Measurements from ENCODE around the gene TSEN34. TPM values are rescaled to one million over a fixed set of nuclear protein-coding genes. Genes with fewer than 3 reads are reported as not detected.

TSEN34 gene
- total RNA-seq, 1 donor from 2014 or later, result 54.9 TPM

- no peak for DNase-seq (ENCODE audit: low spot score in 2 of 2)
- Histone ChIP-seq H3K36me3 (peaks cover 94 to 96% of the 10 kb centered on the region in 2 donors), H3K27ac (no peak overlapping the region), H3K9me3 (no peaks in the 10 kb centered on the region), H3K4me1 (no peaks in the 10 kb centered on the region), H3K27me3 (no peaks in the 10 kb centered on the region), H3K4me3 (no peak overlapping the region)
- intact Hi-C loops (cut with DNase I), result no loop called here
- no peak for TF ChIP-seq CTCF (IDR thresholded peaks at IDR 0.05)
Measured at GRCh38 chr19:54148158-54148557, 43.0 kb upstream of the TSEN34 start.

GRCh38 chr19:54149021-54149812 lies 41.9 kb upstream of the TSEN34 start:
- no peak for DNase-seq (ENCODE audit: low spot score in 2 of 2)
- H3K9me3 ChIP-seq, result no peaks in the 10 kb centered on the region
- H3K36me3 ChIP-seq, result peaks cover 94 to 96% of the 10 kb centered on the region in 2 donors
- no peak overlapping the region for H3K4me3 ChIP-seq
- H3K4me1 ChIP-seq, result no peaks in the 10 kb centered on the region
- intact Hi-C loops (cut with DNase I), result no loop called here
- no peak for TF ChIP-seq CTCF (IDR thresholded peaks at IDR 0.05)
- H3K27me3 ChIP-seq, result no peaks in the 10 kb centered on the region
- no peak overlapping the region for H3K27ac ChIP-seq

DNA sequence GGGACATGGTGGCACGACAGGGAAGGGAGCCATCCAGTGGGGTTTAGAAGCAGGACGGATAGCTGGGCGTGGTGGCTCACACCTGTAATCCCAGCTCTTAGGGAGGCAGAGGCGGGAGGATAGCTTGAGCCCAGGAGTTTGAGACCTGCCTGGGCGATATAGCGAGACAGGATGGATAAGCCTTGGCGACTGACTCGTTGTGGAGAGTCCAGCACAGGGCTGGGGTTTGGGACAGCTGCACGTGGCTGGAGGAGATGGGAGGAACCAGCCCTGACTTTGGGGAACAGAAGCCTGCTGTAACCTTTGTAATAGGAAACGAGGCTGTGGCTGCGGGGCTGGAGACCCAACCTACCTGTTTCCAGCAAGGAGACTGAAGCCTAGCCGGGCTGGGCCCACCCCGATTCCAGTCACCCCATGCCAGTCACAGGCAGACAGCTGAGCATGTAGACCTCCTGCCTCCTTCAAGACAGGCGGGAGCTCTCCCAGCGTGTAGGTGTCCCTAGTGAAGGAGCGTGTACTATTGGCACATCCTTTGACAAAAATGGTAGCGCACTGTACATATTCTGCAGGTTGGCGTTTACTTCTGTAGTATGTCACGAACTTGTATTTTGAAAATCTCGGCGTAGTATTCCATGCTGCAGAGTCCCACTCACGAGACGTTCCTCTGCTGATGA lies 39.6 kb upstream of the TSEN34 start:
- H3K4me1 ChIP-seq, result no peaks in the 10 kb centered on the region
- intact Hi-C loops (cut with DNase I), result no loop called here
- no peak overlapping the region for H3K27ac ChIP-seq
- H3K36me3 ChIP-seq, result peaks cover 94 to 96% of the 10 kb centered on the region in 2 donors
- no peaks in the 10 kb centered on the region for H3K27me3 ChIP-seq
- no peak for TF ChIP-seq CTCF (IDR thresholded peaks at IDR 0.05)
- no peak overlapping the region for H3K4me3 ChIP-seq
- no peaks in the 10 kb centered on the region for H3K9me3 ChIP-seq
- DNase-seq (ENCODE audit: low spot score in 2 of 2), result no peak

DNA sequence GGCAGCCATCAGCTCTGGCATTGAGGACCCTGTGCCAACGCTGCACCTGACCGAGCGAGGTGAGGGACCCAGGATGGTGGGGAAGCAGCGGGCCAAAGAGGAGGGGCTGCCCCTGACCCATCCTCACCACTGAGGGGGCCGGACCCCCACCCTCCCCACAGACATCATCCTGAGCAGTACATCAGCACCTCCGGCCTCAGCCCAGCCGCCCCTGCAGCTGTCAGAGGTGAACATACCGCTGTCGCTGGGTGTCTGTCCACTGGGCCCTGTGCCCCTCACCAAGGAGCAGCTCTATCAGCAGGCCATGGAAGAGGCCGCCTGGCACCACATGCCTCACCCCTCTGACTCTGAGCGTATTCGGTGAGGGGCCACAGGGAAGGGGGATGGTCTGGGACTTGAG lies 38.8 kb upstream of the TSEN34 start:
- DNase-seq (ENCODE audit: low spot score in 2 of 2), result no peak
- intact Hi-C loops (cut with DNase I), result no loop called here
- peaks cover 94 to 96% of the 10 kb centered on the region in 2 donors for H3K36me3 ChIP-seq
- TF ChIP-seq CTCF (IDR thresholded peaks at IDR 0.05), result no peak
- no peak overlapping the region for H3K4me3 ChIP-seq
- no peaks in the 10 kb centered on the region for H3K4me1 ChIP-seq
- H3K9me3 ChIP-seq, result no peaks in the 10 kb centered on the region
- H3K27me3 ChIP-seq, result no peaks in the 10 kb centered on the region
- no peak overlapping the region for H3K27ac ChIP-seq

DNA sequence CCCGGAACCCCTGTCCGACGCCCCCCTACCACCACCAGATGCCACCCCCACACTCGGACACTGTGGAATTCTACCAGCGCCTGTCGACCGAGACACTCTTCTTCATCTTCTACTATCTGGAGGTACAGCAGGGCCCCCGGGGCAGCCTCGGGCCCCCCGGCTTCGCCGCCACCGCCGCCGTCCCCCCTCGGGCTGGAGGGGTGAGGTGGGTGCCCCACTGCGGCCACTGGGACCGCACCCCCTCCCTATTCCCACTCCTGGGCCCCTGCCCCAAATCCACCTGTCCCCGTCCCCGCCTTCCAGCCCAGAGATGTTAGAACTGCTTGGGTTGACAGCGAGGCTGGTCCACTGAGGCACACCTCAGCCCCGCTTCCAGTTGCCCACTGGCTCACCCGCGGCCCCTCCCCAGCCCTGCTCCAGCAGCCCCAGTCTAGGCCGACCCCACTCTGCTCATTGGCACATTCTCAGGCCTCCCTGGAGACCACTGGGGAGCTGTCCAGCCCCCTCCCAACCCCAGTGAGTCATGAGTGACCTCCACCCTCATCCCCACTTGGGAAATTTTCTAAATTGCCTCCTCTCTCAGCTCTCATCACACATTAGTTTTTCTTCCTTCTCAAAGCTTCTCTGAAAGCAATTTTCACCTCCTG lies 38.1 kb upstream of the TSEN34 start:
- no peaks in the 10 kb centered on the region for H3K27me3 ChIP-seq
- no peak overlapping the region for H3K27ac ChIP-seq
- DNase-seq (ENCODE audit: low spot score in 2 of 2), result no peak
- intact Hi-C loops (cut with DNase I), result no loop called here
- H3K4me3 ChIP-seq, result no peak overlapping the region
- H3K9me3 ChIP-seq, result no peaks in the 10 kb centered on the region
- no peak for TF ChIP-seq CTCF (IDR thresholded peaks at IDR 0.05)
- no peaks in the 10 kb centered on the region for H3K4me1 ChIP-seq
- peaks cover 94 to 96% of the 10 kb centered on the region in 2 donors for H3K36me3 ChIP-seq

Measured in ascending aorta (tissue), 2 donors.